Keratinocyte (primary cell): ENCODE results near the gene SPTBN1.

Source experiments
- EZH2 ChIP-seq: IDR thresholded peaks from one replicate; pipeline ENCODE4 v1.6.1; 2012; ENCODE audit warnings: inconsistent platforms, mild to moderate bottlenecking, low read length, moderate library complexity
- TF ChIP-seq, protein P1 (sequence below), 3 experiments: IDR thresholded peaks in 1 of 3; conservative IDR thresholded peaks in 1 of 3; optimal IDR thresholded peaks in 1 of 3; 2 replicates in 2 of 3; 3 replicates in 1 of 3; pipeline versions ENCODE3 to v1.5.1; 2011; ENCODE audit warnings: low read length in 3 of 3, mild to moderate bottlenecking in 3 of 3, moderate library complexity in 2 of 3, control low read depth in 1 of 3, inconsistent platforms in 1 of 3; ENCODE audit not compliant: insufficient read depth in 2 of 3; ENCODE audit errors: extremely low read depth in 1 of 3

DNA sequence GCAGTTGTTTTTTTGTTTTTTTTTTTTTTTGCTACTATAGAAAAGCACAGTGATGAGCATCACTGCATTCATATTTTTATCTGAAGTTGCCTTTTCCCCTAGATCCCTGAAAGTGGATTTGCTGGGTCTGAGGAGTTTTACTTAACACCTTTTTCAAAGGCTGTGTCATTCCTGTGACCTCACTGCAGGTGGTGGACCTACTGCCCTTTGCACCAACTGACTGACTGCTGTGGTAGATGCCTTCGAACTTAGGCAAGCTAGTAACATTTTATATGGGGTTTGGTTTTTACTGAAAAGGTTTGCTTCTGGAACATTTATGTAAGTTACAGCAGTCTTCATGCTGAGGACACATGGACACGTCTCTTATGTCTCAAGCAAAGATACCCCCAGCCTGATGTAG lies 36.2 kb downstream of the SPTBN1 start:
- TF ChIP-seq, protein P1, sequence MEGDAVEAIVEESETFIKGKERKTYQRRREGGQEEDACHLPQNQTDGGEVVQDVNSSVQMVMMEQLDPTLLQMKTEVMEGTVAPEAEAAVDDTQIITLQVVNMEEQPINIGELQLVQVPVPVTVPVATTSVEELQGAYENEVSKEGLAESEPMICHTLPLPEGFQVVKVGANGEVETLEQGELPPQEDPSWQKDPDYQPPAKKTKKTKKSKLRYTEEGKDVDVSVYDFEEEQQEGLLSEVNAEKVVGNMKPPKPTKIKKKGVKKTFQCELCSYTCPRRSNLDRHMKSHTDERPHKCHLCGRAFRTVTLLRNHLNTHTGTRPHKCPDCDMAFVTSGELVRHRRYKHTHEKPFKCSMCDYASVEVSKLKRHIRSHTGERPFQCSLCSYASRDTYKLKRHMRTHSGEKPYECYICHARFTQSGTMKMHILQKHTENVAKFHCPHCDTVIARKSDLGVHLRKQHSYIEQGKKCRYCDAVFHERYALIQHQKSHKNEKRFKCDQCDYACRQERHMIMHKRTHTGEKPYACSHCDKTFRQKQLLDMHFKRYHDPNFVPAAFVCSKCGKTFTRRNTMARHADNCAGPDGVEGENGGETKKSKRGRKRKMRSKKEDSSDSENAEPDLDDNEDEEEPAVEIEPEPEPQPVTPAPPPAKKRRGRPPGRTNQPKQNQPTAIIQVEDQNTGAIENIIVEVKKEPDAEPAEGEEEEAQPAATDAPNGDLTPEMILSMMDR (optimal IDR thresholded peaks at IDR 0.05 in 1 of 3, IDR thresholded peaks at IDR 0.05 in 1 of 3, conservative IDR thresholded peaks at IDR 0.05 in 1 of 3; ENCODE audit: extremely low read depth in 1 of 3, insufficient read depth in 2 of 3, low read length in 3 of 3) = no peak
- no peak for TF ChIP-seq EZH2
